NCI-H187 (cell line): ENCODE measurements around the gene TPO.
"Not testable (repeated sequence)": the region's sequence is repeated elsewhere in the genome, so short reads cannot be mapped to it uniquely, and the experiment has no call there.

ENCODE experiments used
- DNase-seq, 2 experiments: peaks; one replicate each; lab custom pipeline; 2025; lab: John Stamatoyannopoulos, UW

Gene TPO

DNA sequence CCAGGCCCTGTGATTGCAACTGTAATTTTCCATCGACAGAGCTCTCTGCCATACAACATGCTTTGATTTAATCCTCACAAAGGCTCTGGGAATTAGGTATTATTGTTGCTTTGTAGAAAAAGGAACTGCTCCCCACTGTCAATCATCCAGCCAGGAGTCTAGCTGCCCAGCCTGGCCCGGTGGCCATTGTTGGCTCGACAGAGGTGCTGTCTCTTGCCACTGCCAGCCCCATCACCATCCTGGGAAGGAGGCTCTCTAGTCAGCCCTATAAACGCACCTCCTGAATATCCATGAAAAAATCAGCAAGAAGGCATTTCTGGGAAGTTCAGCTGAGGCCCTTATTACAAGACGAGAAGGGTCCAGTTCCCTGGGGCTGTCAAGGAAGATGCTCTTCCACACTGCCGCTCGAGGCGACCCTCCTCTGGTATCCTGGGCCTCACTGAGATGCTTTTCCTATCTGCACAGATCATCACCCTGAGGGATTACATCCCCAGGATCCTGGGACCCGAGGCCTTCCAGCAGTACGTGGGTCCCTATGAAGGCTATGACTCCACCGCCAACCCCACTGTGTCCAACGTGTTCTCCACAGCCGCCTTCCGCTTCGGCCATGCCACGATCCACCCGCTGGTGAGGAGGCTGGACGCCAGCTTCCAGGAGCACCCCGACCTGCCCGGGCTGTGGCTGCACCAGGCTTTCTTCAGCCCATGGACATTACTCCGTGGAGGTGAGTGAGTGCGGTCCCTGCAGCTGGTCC lies 71.0 kb downstream of the TPO start:
- no peak for DNase-seq

DNA sequence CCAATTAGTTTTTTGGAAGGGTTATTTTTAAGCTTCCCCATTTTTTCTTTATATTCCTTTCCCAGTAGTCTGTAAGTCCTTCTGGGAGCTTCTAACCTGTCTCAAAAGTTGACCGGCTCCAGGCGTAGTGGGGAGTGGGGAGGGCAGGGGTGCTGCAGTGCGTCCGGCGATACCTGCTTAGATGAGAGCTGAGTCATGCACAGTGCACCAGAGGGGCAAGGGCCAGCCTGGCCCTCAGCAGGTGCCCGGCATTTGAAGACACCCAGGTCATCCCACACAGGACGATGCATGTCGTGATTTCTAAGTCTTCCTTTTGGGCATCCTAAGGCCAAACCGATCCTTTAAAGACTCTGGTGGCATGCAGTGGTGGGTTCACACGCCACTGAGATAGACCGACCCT lies 73.4 kb downstream of the TPO start:
- no peak for DNase-seq

DNA sequence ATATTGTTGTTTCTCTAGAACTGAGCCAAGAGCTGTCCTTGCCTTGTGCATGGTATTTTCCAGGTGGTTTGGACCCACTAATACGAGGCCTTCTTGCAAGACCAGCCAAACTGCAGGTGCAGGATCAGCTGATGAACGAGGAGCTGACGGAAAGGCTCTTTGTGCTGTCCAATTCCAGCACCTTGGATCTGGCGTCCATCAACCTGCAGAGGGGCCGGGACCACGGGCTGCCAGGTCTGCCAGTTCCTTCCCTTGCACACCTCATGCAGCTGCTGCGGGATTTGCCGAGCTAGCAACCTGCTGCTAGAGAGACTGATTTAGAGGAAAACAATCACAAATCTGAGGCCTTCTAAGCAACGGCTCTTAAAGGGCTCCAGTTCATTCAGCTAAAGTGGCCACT lies 74.5 kb downstream of the TPO start:
- no peak for DNase-seq

DNA sequence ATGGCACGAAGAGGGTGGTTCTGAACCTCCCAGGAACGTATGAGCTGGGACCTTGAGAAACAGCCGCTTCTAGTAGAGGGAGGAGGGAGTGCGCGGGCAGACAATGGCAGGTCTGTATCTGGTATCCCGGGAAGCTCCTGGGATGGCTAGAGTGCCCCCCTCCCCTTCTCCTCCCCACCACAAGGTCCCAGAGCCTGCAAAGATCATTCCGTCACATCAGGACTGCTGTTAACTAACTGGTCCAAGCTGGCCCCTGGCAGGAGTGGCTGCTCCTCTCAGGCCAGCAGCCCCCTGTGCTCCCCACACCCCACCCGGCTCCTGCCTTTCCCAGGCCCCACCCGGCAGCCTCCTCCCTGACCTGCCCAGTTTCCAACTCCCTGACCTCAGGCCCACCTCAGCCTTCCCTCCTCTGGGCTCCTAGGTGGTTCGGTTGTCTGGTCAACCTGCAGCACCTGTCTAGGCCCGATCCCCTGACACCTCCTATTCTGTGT lies 75.0 kb downstream of the TPO start:
- no peak for DNase-seq

DNA sequence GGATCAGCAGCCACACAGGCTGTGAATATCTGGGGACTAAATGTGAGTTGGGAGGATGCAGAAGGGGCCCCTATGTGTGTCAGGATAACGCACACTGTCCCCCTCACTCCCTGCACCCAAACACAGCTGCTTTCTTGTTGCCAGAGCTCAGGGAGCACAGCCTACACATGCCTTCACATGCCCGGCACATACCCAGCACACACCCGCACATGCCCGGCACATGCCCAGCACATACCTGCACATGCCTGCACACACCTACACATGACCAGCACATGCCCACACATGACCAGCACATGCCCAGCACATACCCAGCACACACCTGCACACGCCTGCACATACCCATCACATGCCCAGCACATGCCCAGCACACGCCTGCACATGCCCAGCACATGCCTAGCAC lies 75.6 kb downstream of the TPO start:
- no peak for DNase-seq

DNA sequence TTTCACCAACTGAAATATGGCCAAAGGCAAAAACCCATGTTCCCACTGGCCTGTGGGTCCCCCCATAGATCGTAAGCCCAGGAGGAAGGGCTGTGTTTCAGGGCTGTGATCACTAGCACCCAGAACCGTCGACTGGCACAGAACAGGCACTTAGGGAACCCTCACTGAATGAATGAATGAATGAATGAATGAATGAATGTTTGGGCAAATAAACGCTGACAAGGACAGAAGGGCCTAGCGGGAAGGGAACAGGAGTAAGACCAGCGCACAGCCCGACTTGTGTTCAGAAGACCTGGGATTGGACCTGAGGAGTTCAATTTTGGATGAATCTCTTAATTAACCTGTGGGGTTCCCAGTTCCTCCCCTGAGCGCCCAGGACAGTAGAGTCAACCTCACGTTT lies 76.2 kb downstream of the TPO start:
- no peak for DNase-seq

DNA sequence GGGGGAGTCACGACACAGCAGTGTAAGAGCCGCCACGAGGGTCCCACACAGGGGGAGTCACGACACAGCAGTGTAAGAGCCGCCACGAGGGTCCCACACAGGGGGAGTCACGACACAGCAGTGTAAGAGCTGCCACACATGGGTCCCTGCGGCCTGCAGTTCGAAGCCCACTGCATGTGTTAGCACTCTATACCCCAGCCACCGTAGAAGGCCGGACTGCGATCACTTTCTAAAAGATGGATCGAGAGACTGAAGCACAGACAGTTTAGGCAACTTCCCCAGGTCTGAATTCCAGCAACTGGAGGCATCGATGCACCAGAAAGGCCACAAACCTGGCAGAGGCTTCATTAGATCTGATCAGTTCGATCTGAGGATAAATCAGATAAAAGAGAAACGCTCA lies 77.1 kb downstream of the TPO start:
- DNase-seq: not testable (repeated sequence)

DNA sequence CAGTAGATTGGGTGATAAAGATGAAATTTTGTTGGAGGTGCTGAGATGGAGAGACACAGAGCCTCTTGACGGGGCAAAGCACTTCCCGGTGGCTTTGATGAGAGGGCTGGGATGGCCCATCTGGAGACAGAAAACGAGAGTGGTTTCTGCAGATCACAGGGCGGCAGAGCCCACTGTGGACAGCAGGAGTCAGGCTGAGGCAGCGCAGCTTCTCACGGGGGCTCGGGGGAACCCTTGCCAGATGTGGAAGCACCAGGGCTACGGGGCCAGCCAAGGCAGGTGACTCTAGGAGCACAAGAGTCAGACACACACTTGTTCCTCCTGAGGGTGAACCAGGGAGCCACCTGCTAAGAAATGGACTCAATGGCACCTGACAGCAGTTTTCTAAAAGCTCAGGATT lies 78.5 kb downstream of the TPO start:
- no peak for DNase-seq

DNA sequence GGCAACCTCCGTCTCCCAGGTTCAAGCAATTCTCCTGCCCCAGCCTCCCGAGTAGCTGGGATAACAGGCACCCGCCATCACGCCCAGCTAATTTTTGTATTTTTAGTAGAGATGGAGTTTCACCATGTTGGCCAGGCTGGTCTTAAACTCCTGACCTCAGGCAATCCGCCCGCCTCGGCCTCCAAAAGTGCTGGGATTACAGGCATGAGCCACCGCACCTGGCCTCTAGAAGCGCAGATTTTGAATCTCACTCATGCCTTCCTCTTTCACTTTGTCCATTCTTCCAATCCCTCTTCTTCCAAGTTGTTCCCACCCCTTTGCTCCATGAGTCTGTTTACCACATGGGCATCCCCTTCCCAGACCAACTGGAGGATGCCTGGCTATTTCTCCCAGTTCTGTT lies 79.0 kb downstream of the TPO start:
- not testable (repeated sequence) for DNase-seq

DNA sequence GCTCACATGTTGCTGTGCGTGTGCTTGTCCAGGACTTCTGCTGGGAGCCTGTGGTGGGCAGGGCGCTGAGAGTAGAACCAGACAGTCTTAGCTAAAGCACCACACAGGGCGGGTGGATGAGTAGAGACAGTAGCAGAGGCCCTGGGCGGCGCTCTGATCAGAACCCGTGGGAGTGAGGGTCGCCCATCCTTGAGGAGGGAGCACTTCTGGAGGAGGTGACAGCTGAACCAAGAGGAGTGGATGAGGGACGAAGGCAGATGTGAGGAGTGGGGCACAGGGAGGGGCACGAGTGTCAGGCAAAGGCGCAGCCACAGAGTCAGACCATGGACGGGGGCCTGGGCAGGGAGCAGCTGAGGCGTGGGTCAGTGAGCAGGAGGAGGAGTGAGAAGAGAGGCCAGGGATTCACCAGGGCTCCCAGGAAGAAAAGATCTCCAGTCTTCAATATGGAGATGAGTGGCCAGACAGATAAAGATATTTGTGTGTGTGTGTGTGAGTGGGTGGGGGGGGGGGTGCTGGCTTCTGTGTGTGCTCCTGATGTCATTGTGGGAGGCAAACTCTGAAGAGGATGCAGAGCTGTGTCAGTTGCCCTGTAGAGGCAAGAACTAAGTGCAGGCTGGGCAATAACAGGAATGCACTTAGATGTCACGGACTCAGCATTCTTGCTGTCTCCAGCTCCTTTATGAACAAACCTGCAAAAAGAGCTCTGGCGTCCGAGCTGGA lies 79.6 kb downstream of the TPO start:
- no peak for DNase-seq

DNA sequence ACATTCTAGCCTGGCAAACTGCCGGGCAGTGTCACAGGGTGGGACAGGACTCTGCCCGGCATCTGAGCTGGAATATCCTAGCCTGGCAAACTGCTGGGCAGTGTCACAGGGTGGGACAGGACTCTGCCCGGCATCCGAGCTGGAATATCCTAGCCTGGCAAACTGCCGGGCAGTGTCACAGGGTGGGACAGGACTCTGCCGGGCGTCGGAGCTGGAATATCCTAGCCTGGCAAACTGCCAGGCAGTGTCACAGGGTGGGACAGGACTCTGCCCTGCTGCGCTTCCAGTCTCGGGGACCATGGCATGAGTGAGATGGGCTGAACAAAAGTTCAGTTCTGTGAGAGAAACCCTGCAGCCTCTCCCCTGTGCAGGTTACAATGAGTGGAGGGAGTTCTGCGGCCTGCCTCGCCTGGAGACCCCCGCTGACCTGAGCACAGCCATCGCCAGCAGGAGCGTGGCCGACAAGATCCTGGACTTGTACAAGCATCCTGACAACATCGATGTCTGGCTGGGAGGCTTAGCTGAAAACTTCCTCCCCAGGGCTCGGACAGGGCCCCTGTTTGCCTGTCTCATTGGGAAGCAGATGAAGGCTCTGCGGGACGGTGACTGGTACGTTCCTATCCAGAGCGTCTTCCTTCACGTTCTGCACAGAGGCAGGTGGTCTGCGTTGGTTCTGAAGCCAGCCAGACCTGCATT lies 80.3 kb downstream of the TPO start:
- DNase-seq: no peak

DNA sequence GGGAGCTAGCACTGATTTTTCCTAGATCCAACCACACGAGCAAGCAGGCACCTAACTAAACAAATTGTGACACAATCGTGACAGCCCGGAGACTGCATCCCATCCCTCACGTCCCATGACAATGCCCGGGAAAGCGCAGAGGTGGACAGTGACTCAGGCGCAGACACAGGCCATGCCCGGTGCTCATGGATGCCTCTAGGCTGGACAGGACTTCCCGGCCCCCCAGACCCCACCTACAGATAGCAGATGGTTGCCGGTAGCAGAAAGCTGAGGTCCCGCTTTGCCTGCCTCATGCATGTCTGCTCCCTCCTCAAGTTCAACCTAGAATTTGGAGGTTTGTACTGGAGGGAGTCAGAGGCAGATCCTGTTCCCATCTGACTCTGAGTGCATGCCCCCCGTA lies 81.0 kb downstream of the TPO start:
- no peak for DNase-seq

DNA sequence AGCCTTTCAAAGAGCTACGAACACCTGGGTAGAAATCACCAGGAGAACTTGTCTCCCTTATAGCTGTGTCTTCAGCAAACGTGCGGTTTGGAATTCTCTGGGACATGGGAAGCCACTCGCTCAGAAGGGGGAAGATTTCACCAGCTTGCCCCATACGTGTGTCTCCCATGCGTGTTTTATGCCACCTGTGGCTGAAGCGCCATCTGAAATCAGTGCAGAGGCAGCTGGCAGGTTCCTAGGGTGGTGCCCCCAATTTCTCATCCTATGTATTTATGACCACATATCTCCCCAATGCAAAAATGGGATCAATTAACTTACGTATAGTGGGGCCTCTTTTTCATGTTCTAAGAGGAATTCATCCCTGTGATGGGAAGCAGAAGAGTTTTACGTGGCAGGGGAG lies 81.6 kb downstream of the TPO start:
- DNase-seq: no peak

DNA sequence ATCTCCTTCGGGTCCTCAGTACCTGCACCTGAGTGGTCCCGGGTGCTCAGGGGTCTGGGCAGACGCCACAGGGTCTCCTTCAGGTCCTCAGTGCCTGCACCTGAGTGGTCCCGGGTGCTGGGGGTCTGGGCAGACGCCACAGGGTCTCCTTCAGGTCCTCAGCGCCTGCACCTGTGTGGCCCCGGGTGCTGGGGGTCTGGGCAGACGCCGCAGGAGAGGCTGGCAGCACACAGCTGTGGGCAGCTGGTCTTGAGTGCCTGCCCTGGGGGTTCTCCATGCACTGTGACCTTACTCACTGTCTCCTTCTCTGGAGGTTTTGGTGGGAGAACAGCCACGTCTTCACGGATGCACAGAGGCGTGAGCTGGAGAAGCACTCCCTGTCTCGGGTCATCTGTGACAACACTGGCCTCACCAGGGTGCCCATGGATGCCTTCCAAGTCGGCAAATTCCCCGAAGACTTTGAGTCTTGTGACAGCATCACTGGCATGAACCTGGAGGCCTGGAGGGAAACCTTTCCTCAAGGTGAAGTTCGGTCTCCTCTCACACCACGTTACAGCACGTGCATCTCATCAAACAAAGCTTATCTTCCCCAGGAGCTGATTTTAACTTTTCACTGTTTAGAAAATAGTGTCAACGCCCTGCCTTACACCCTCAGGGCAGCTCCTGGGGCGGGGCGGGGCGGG lies 82.6 kb downstream of the TPO start:
- DNase-seq: no peak

DNA sequence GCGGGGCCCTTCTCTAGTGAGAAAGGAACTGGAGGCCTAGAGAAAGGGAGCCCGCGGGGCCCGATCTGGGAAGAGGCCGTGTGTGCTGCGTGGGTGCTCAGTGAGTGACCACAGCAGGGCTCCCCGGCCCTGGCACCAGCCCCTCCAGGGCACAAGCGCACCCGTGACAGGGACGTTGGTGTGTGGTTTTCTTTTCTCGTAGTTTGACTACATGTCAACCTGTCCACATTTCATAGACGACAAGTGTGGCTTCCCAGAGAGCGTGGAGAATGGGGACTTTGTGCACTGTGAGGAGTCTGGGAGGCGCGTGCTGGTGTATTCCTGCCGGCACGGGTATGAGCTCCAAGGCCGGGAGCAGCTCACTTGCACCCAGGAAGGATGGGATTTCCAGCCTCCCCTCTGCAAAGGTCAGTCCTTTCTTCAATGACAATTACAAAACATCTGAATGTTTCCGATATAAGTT lies 83.1 kb downstream of the TPO start:
- no peak for DNase-seq

DNA sequence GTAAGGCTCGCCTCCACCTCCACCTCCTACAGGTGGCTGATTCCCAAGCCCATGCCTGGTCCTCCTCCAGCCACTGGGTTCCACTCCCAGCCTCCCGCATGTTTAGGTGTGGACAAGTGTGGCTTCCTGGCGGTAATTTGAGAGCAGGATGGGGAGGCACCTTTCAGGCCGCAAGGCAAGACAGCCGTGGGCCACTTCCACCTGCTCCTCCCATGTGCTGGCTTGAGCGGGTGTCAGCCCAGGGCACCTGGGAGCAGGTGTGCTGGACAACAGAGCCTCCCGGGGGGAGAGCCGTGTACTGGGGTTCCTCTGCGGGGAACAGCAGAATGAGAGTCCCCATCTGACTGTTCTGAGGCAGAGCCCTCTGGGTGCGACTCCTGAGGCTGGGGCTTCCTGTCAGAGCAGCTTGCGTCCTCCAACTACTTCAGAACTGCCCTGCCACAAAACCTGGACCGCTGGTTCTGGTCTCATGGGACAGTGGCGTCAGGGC lies 83.9 kb downstream of the TPO start:
- no peak for DNase-seq

DNA sequence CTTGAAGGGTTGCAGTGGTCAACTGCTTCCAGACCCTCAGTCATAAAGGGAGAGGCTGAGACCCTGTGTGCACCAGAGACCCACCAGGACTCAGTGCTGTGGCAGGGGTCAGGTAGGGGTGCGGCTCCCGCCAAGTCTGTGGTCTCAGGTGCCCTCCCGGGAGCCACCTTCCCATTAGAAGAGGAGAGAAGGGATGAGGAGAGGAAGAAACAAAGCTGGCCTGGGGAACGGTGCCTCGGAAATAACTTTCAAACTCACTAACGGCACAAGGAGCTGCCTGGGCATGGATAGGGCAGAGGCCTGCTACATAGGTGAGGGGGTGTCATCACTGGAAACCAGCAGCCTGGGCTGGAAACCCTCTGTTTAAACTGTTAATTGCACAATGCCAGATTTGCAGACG lies 84.9 kb downstream of the TPO start:
- no peak for DNase-seq

DNA sequence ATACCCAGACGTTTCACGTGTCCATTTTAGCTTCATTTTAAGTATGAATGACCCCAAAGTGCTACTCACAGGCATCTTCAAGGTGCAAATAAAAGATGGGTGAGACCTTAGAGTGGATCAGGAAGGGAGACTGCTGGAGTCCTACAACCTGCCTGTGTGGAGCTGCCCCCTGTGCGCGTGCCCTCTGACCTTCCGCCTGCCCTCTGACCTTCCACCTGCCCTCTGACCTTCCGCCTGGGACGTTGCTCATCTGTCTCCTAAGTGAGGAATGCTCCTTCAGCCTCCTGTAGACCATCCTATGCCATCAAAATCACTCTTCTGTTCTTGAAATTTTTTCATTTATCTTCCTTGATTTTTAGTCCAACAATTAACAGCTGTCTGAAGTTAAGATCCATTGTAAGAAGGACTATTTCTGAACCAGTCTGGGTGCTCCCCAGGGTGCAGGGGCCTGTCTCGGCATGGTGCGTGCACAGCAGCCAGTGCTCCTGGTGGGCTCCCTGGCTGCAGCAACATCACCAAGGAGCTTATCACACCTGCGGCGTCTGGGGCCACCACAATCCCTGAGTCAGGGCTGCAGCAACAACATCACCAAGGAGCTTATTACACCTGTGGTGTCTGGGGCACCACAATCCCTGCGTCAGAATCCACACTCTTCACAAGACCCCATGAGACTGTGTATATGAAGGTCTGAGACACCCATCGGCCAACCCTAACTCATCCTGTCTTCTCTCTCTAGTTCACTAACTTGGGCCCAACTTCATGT lies 86.0 kb downstream of the TPO start:
- no peak for DNase-seq

DNA sequence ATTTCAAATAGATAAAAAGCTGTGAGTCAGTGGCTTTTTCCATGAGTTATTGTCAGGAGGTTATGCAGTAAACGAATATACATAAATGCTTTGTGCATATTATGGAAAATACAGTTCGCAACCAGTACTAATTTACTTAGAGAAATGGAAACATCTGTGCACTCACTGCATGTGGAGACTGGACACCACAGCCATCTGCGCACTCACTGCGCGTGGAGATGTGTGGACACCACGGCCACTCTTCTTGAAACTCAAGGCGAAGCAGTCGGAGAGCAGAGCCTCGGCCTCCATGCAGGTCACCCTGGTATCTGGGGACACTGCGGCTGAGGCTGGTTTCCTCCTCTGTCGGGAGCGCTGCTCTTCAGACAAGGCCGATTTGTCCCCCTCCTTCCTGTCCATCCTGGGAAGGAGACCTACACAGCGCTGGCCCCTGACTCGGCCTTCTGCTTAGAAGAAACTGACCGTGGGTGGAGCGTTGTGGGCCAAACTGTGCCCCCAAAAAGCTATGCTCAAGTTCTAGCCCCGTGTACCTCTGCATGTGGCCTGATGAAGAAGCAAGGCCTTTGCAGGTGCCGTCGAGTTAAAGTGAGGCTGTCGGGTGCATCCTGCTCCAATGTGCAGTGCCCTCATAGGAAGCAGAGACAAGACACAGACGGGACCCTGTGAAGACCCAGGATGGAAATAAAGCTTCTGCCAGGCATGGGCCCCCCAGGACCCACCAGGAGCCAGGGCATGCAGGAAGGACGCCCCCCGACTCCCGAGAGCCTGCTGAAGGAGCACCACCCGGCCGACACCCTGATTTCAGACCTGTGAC lies 88.0 kb downstream of the TPO start:
- no peak for DNase-seq

DNA sequence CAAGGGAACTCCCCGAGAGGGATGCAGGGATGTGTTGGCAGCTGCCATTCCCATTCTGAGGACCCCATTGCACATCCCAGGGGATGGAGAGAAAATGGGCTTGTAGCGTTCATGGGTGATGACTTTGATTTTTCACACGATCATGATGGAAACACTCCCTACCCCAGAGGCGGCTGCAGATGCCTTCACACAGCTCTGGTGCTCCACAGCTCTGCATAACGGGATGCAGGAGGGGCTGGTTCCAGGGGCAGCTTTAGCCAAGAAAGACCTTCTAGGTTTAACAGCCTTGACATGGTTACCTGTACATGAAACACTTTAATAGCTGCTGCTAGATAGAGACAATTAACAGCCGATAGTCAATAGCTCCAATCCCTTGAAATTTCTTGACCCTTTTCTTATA lies 88.7 kb downstream of the TPO start:
- no peak for DNase-seq

DNA sequence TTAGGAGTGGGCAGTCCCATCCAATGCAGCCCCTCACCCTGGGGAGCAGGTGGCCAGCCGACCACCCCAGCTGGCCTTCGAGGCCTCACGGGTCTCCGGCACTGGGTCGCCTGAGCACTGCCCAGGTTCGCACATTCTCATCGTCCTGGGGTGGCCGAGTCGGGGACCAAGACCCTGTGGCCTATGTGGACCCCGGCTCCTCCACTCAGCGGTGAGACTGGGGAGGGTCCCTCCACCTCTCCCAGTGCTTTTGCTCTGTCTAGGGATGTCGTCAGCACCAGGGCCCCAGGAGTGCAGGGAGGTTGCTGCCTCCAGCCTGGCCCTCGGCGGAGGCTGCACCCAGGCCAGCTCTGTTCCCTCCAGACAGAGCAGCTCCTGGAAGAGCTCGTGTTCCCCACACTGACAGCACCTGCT lies 89.6 kb downstream of the TPO start:
- DNase-seq: no peak
